Central memory CD8-positive, alpha-beta T cell (primary cell): ENCODE measurements around the gene STX1B.

Source experiments
- ATAC-seq: fragments of 150-1000 bp; cut with Tn5 transposase; replicated peaks from 2 replicates; pipeline ENCODE4 v1.10.0; 2022; ENCODE audit warnings: mild to moderate bottlenecking, moderate FRiP score, moderate number of reproducible peaks; ENCODE audit not compliant: poor library complexity, severe bottlenecking; ENCODE audit errors: extremely low read depth
- DNase-seq, 2 donors: peaks; one replicate each; pipeline ENCODE4 v3.0.0; 2021; ENCODE audit warnings: low spot score in 2 of 2
- H3K27ac Mint-ChIP-seq: one replicate; pipeline ENCODE4 v1.8.0; 2022; ENCODE audit warnings: low read depth, mild to moderate bottlenecking, moderate library complexity, mixed read lengths
- H3K27me3 Mint-ChIP-seq: one replicate; pipeline ENCODE4 v1.8.0; 2022; ENCODE audit warnings: mixed read lengths
- H3K36me3 Mint-ChIP-seq: one replicate; pipeline ENCODE4 v1.8.0; 2022; ENCODE audit warnings: mild to moderate bottlenecking, moderate library complexity, mixed read lengths; ENCODE audit not compliant: insufficient read depth
- H3K4me1 Mint-ChIP-seq: one replicate; pipeline ENCODE4 v1.8.0; 2022; ENCODE audit warnings: mixed read lengths
- H3K4me3 Mint-ChIP-seq: one replicate; pipeline ENCODE4 v1.8.0; 2022; ENCODE audit warnings: mild to moderate bottlenecking, moderate library complexity, mixed read lengths
- H3K9me3 Mint-ChIP-seq: one replicate; pipeline ENCODE4 v1.8.0; 2022; ENCODE audit warnings: mixed read lengths

STX1B gene

GRCh38 chr16:30998852-30999761 lies 11.3 kb downstream of the STX1B start:
- H3K36me3 Mint-ChIP-seq = no peaks in the 10 kb centered on the region
- ATAC-seq = no peak
- no peaks in the 10 kb centered on the region for H3K27me3 Mint-ChIP-seq
- H3K4me1 Mint-ChIP-seq = peaks cover 4% of the 10 kb centered on the region
- H3K9me3 Mint-ChIP-seq = no peaks in the 10 kb centered on the region
- no peak overlapping the region for H3K27ac Mint-ChIP-seq
- H3K4me3 Mint-ChIP-seq = no peak overlapping the region
- no peak for DNase-seq

- Mint-ChIP-seq H3K4me3 (peak overlapping the region; percentile 75), H3K27me3 (no peaks in the 10 kb centered on the region), H3K4me1 (peaks cover 4% of the 10 kb centered on the region), H3K36me3 (peaks cover 2% of the 10 kb centered on the region), H3K9me3 (no peaks in the 10 kb centered on the region), H3K27ac (no peak overlapping the region)
- ATAC-seq = no peak
- no peak for DNase-seq
Observed at GRCh38 chr16:30997725-30998711, 12.4 kb downstream of the STX1B start.

GRCh38 chr16:30996985-30997724 lies 13.3 kb downstream of the STX1B start:
- Mint-ChIP-seq H3K36me3 (peaks cover 3% of the 10 kb centered on the region), H3K4me1 (peaks cover 4% of the 10 kb centered on the region), H3K4me3 (peak overlapping the region; percentile 75), H3K9me3 (no peaks in the 10 kb centered on the region), H3K27me3 (no peaks in the 10 kb centered on the region), H3K27ac (peak overlapping the region; percentile 44)
- DNase-seq (peak; percentile 46 to 50), ATAC-seq (peak; percentile 98)

DNA sequence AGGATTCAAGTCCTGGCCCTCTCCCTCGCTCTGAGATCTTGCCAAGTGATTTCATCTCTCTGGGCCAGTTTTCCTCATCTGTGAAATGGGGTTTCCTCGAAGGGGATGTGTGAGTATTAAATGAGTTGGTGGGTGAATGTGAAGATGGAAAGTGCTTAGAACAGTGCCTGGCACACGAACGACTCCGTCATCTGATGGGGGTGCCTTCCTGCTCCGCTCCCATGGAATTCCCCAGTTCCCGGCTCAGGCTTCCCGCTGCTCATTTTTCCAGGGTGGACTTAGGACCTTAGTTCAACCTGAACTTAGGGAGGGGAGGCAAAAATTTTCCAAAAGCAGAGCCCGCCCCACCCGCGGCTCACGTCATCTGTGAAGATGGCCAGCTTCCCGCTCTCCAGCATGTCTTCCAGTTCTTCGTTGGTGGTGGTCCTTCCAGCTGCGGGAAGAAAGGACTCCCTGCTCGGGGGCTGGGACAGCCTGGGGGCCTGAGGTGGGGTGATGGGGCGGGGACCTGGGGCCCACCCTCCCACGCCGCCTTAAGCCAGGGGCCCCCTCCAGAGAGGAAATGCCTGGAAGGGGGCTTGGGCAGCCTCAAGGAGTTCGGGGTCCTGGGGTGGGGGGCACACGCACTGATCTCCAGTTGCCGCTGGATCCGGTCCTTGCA lies 14.0 kb downstream of the STX1B start:
- ATAC-seq (no peak), DNase-seq (no peak)
- no peaks in the 10 kb centered on the region for H3K9me3 Mint-ChIP-seq
- H3K4me1 Mint-ChIP-seq = peaks cover 4% of the 10 kb centered on the region
- H3K36me3 Mint-ChIP-seq = peaks cover 3% of the 10 kb centered on the region
- no peaks in the 10 kb centered on the region for H3K27me3 Mint-ChIP-seq
- H3K4me3 Mint-ChIP-seq = peak overlapping the region; percentile 75
- peak overlapping the region; percentile 44 for H3K27ac Mint-ChIP-seq

DNA sequence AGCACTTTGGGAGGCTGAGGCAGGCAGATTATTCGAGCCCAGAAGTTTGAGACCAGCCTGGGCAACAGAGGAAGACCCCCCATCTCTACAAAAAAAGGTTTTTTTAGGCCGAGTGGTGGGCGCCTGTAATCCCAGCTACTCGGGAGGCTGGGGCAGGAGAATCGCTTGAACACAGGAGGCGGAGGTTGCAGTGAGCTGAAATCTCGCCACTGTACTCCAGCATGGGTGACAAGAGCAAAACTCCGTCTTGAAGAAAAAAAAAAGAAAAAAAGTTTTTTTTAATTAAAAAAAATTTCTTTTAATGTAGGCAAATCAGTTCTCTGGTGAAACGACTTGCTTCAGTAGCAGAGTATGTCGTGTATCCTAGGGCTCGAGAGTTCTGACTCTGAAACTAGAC lies 14.5 kb downstream of the STX1B start:
- ATAC-seq = no peak
- Mint-ChIP-seq H3K4me1 (peaks cover 4% of the 10 kb centered on the region), H3K36me3 (peaks cover 3% of the 10 kb centered on the region), H3K27me3 (no peaks in the 10 kb centered on the region), H3K27ac (no peak overlapping the region), H3K9me3 (no peaks in the 10 kb centered on the region), H3K4me3 (peak overlapping the region; percentile 75)
- no peak for DNase-seq

DNA sequence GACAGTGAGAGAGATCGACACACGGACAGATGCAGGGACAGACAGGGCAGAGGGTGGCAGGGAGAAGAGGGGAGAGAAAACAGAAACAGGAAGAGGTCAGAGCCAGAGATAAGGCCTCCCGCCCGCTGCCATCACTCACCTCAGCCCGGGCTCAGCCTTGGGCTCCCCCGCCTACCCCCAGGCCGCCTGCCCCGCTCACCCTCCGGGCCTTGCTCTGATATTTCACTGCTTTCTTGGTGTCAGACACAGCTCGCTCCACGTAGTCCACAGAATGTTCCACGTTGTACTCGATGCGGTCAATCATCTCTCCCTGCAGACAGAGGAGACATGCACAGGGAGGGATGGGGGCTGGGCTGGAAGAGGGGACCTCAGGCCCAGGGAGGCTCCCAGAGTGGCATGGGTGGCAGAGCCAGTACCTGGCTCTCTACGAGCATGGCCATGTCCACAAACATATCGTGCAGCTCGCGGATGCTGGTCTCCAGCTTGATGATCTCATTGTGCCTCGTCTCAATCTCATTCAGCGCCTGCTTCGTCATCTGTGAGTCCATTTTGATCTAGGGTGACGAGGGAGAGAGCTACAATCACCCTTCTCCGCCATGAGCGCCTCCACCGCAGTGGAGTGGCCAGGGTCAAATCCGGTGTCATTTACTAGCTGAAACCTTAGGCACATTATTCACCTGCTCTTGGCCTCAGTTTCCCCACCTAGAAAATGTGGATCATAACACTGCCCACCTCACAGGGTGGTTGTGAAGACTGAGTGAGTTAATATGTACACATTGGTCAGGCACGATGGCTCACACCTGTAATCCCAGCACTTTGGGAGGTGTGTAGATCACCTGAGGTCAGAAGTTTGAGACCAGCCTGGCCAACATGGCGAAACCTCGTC lies 17.3 kb downstream of the STX1B start:
- H3K27ac Mint-ChIP-seq = no peak overlapping the region

DNA sequence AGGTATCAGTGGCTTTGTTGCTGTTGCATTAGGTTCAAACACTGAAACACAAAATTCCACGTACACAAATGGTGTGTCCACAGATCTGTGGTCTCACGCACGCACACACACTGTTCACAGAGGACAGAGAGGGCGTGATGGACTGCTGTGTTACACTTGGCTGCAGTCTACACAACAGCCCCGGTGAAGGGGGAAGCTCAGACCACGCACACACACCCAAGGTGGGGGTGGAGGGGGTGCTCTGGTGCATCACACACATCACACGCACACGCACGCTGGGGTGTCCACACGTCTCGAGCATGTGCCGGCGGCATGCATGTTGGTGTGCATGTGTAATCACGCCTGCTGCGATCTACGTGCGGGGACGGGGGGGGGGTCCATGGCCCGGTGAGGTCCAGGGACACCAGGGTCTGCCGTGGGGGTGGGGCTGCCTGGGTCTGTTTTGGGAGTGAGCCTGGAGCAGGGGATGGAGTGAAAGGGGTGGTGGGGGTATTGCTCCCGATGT lies 18.1 kb downstream of the STX1B start:
- no peak overlapping the region for H3K27ac Mint-ChIP-seq
- peaks cover 4% of the 10 kb centered on the region for H3K4me1 Mint-ChIP-seq
- no peaks in the 10 kb centered on the region for H3K27me3 Mint-ChIP-seq
- H3K4me3 Mint-ChIP-seq = no peak overlapping the region
- H3K36me3 Mint-ChIP-seq = peaks cover 3% of the 10 kb centered on the region
- no peak for DNase-seq
- no peaks in the 10 kb centered on the region for H3K9me3 Mint-ChIP-seq
- ATAC-seq = no peak

More for the DNA sequence above, 17.3 kb downstream of the STX1B start:
- no peaks in the 10 kb centered on the region for H3K9me3 Mint-ChIP-seq
- ATAC-seq (no peak), DNase-seq (no peak)
- peaks cover 4% of the 10 kb centered on the region for H3K4me1 Mint-ChIP-seq
- H3K36me3 Mint-ChIP-seq = peaks cover 3% of the 10 kb centered on the region
- H3K4me3 Mint-ChIP-seq = no peak overlapping the region
- H3K27me3 Mint-ChIP-seq = no peaks in the 10 kb centered on the region

GRCh38 chr16:30991052-30991451 lies 19.4 kb downstream of the STX1B start:
- Mint-ChIP-seq H3K27me3 (no peaks in the 10 kb centered on the region), H3K4me1 (no peaks in the 10 kb centered on the region), H3K4me3 (no peak overlapping the region), H3K27ac (no peak overlapping the region), H3K9me3 (no peaks in the 10 kb centered on the region), H3K36me3 (peaks cover 3% of the 10 kb centered on the region)
- no peak for DNase-seq
- no peak for ATAC-seq

GRCh38 chr16:30990105-30990504 lies 20.3 kb downstream of the STX1B start:
- Mint-ChIP-seq H3K4me3 (no peak overlapping the region), H3K27me3 (no peaks in the 10 kb centered on the region), H3K36me3 (peaks cover 3% of the 10 kb centered on the region), H3K9me3 (no peaks in the 10 kb centered on the region), H3K27ac (no peak overlapping the region), H3K4me1 (no peaks in the 10 kb centered on the region)
- no peak for ATAC-seq
- no peak for DNase-seq

GRCh38 chr16:30989469-30990047 lies 20.9 kb downstream of the STX1B start:
- Mint-ChIP-seq H3K27ac (no peak overlapping the region), H3K36me3 (peaks cover 3% of the 10 kb centered on the region), H3K27me3 (no peaks in the 10 kb centered on the region), H3K4me1 (no peaks in the 10 kb centered on the region), H3K4me3 (no peak overlapping the region), H3K9me3 (no peaks in the 10 kb centered on the region)
- ATAC-seq (no peak), DNase-seq (no peak)
